ENCODE data around the gene KIAA0825. TPM values are rescaled to one million over a fixed set of nuclear protein-coding genes. Genes with fewer than 3 reads are reported as not detected.

Gene KIAA0825
- total and polyA plus RNA-seq, 2 experiments from 2014 or later, result 1.7 to 1.8 TPM

GRCh38 chr5:94558028-94558427 is 60.4 kb downstream of the KIAA0825 start (continued):
- no peak for TF ChIP-seq REST (IDR thresholded peaks at IDR 0.05; ENCODE audit: unreplicated experiment)
- no peak for TF ChIP-seq JUNB (IDR thresholded peaks at IDR 0.05; ENCODE audit: unreplicated experiment)
- no peak for TF ChIP-seq EZH2 (IDR thresholded peaks at IDR 0.05; ENCODE audit: low read depth, unreplicated experiment)
- no peak for TF ChIP-seq STAT1 (IDR thresholded peaks at IDR 0.05; ENCODE audit: unreplicated experiment)
- no peak for TF ChIP-seq ETS1 (IDR thresholded peaks at IDR 0.05)
- no peak for TF ChIP-seq ZNF114 (CRISPR knock-in tag; IDR thresholded peaks at IDR 0.05)
- TF ChIP-seq POLR2AphosphoS5 (IDR thresholded peaks at IDR 0.05; ENCODE audit: low read depth), result no peak
- no peak for TF ChIP-seq CREB1 (CRISPR knock-in tag; IDR thresholded peaks at IDR 0.05; ENCODE audit: low read depth)
- no peak for TF ChIP-seq EZH2phosphoT487 (IDR thresholded peaks at IDR 0.05; ENCODE audit: unreplicated experiment)

- TF ChIP-seq ZNF114 (CRISPR knock-in tag; IDR thresholded peaks at IDR 0.05) (no peak), JUNB (IDR thresholded peaks at IDR 0.05; ENCODE audit: unreplicated experiment) (no peak)
- no peaks in the 10 kb centered on the region for H3K4me1 Mint-ChIP-seq
- no peaks in the 10 kb centered on the region for H3K4me1 ChIP-seq (ENCODE audit: insufficient read depth)
- H3K9me3 Mint-ChIP-seq, result peaks cover 9% of the 10 kb centered on the region; the same call in 2 of the 3 replicates
- H3K36me3 Mint-ChIP-seq (ENCODE audit: low read depth), result peaks cover 6% of the 10 kb centered on the region; the same call in 2 of the 3 replicates
- H2AFZ ChIP-seq, result no peak overlapping the region
- no peak for DNase-seq (ENCODE audit: low spot score)
- H3K27ac Mint-ChIP-seq, result no peak overlapping the region
- H3K27me3 Mint-ChIP-seq (ENCODE audit: insufficient read depth, low read depth, poor library complexity), result no peaks in the 10 kb centered on the region
- no peak overlapping the region for H3K4me3 ChIP-seq
- H3K27ac ChIP-seq (ENCODE audit: low read depth), result no peak overlapping the region
- H3K9me2 ChIP-seq (ENCODE audit: insufficient read depth), result no peaks in the 10 kb centered on the region
- no peak for ATAC-seq
- no peak overlapping the region for H3K4me3 Mint-ChIP-seq
- no peaks in the 10 kb centered on the region for H4K20me1 ChIP-seq (replicated peaks; ENCODE audit: insufficient read depth)
- no peaks in the 10 kb centered on the region for H3F3A ChIP-seq (replicated peaks; ENCODE audit: low read depth)
- H3K36me3 ChIP-seq (ENCODE audit: insufficient read depth), result no peaks in the 10 kb centered on the region
- H3K27me3 ChIP-seq (ENCODE audit: insufficient read depth), result no peaks in the 10 kb centered on the region
- H3K4me2 ChIP-seq, result no peak overlapping the region
- no peaks in the 10 kb centered on the region for H3K79me2 ChIP-seq (replicated peaks; ENCODE audit: insufficient read depth)
These were observed 66.5 kb downstream of the KIAA0825 start for GRCh38 chr5:94551858-94552257.

Data from GM23338 (cell line).